GM12878 (cell line): ENCODE results near the gene ZNF445. TPM values are rescaled to one million over a fixed set of nuclear protein-coding genes. Genes with fewer than 3 reads are reported as not detected.

Experiments
- ATAC-seq: fragments of 200-7000 bp; cut with Tn5 transposase; 3 replicates; pipeline ENCODE4 v1.9.1; 2020; ENCODE audit warnings: mild to moderate bottlenecking, moderate library complexity
- BruUV-seq: library from RNA; stranded (reverse); fragments of 400-500 nt; replicated peaks from 2 replicates; lab custom pipeline; 2021; lab: Mats Ljungman, UMichigan
- CTCF ChIA-PET: fragments of 300-600 bp; sonication (Branson Sonifier 250); formaldehyde crosslinking; extraction: SDS; loops from one replicate; lab custom pipeline; 2021; ENCODE audit warnings: inconsistent platforms; lab: Yijun Ruan, JAX
- POLR2A ChIA-PET: fragments of 350-600 bp; formaldehyde crosslinking; extraction: SDS; loops from one replicate; lab custom pipeline; 2021; ENCODE audit warnings: inconsistent platforms; lab: Charles Lee
- RAD21 ChIA-PET: fragments of 300-600 bp; sonication (Branson Sonifier 250); formaldehyde crosslinking; loops from one replicate; lab custom pipeline; 2023; ENCODE audit warnings: antibody characterized with exemption; ENCODE audit not compliant: unreplicated experiment; lab: Charles Lee
- SMC1A ChIA-PET: fragments of 300-600 bp; sonication (Branson Sonifier 250); formaldehyde crosslinking; loops from one replicate; lab custom pipeline; 2023; ENCODE audit not compliant: unreplicated experiment, uncharacterized antibody; lab: Charles Lee
- DNase-seq: peaks from one replicate; pipeline ENCODE4 v3.0.0-alpha.2; 2011; ENCODE audit warnings: low read depth, low spot score
- FAIRE-seq: peaks from 3 replicates; lab custom pipeline; 2011; peaks lifted over from hg19 to GRCh38; lab: Jason Lieb, UNC
- H2AFZ ChIP-seq: 2 replicates; pipeline ENCODE4 v1.6.0; 2011; ENCODE audit warnings: low read depth, low read length, control low read depth; ENCODE audit not compliant: control insufficient read depth
- H3K27ac ChIP-seq: 2 replicates; pipeline ENCODE4 v1.5.1; 2011; ENCODE audit warnings: control low read depth; ENCODE audit not compliant: control insufficient read depth, insufficient read depth
- H3K27me3 ChIP-seq, 2 experiments: replicated peaks in 1 of 2; 2 replicates each; pipeline versions ENCODE4 v1.6.0 to v1.6.1; 2011; ENCODE audit warnings: low read length in 1 of 2; ENCODE audit not compliant: control insufficient read depth in 2 of 2, insufficient read depth in 2 of 2
- H3K36me3 ChIP-seq, 2 experiments: 2 replicates each; pipeline ENCODE4 v1.5.1; 2011; ENCODE audit warnings: low read length in 1 of 2; ENCODE audit not compliant: control insufficient read depth in 2 of 2, insufficient read depth in 2 of 2
- H3K4me1 ChIP-seq: 2 replicates; pipeline ENCODE4 v1.6.1; 2011; ENCODE audit warnings: mild to moderate bottlenecking, low read length, moderate library complexity, mixed read lengths; ENCODE audit not compliant: control insufficient read depth, insufficient read depth
- H3K4me2 ChIP-seq: 2 replicates; pipeline ENCODE4 v1.6.0; 2011; ENCODE audit warnings: control low read depth; ENCODE audit not compliant: control insufficient read depth, insufficient read depth
- H3K4me3 ChIP-seq: fragments of 200-600 bp; sonication (generic); 2 replicates; pipeline ENCODE4 v1.5.1; 2016
- H3K79me2 ChIP-seq: 2 replicates; pipeline ENCODE4 v1.6.0; 2011; ENCODE audit warnings: low read length; ENCODE audit not compliant: control insufficient read depth, insufficient read depth
- H3K9ac ChIP-seq: 2 replicates; pipeline ENCODE4 v1.8.0; 2011; ENCODE audit warnings: low read length, control low read depth, mixed read lengths; ENCODE audit not compliant: control insufficient read depth, insufficient read depth
- H3K9me3 ChIP-seq: replicated peaks from 3 replicates; pipeline ENCODE4 v1.5.1; 2011; ENCODE audit warnings: mild to moderate bottlenecking, low read length; ENCODE audit not compliant: control insufficient read depth, insufficient read depth
- H4K20me1 ChIP-seq: 2 replicates; pipeline ENCODE4 v1.6.0; 2011; ENCODE audit not compliant: control insufficient read depth, insufficient read depth
- BCLAF1 ChIP-seq: fragments of 450-650 bp; IDR thresholded peaks from 2 replicates; pipeline ENCODE4 v1.6.1; 2017; ENCODE audit warnings: antibody characterized with exemption, mild to moderate bottlenecking, moderate library complexity
- CHD4 ChIP-seq: fragments of 200-600 bp; sonication (generic); IDR thresholded peaks from 2 replicates; pipeline ENCODE4 v1.6.1; 2016; ENCODE audit warnings: mild to moderate bottlenecking
- E4F1 ChIP-seq: fragments of 450-650 bp; IDR thresholded peaks from 2 replicates; pipeline ENCODE4 v1.6.1; 2018; ENCODE audit warnings: borderline replicate concordance, mild to moderate bottlenecking; ENCODE audit not compliant: partially characterized antibody
- IRF4 ChIP-seq: IDR thresholded peaks from 2 replicates; pipeline ENCODE4 v1.6.1; 2011; ENCODE audit warnings: low read depth, low read length
- RAD21 ChIP-seq: IDR thresholded peaks from 2 replicates; pipeline ENCODE4 v1.6.1; 2011; ENCODE audit warnings: mild to moderate bottlenecking, low read depth, low read length, moderate library complexity; ENCODE audit not compliant: insufficient read depth
- WGBS: methylation state at CpG from one replicate; pipeline ENCODE4 v1.1.6; 2016; ENCODE audit warnings: low lambda C conversion rate; ENCODE audit not compliant: insufficient replicate concordance, insufficient coverage; ENCODE audit errors: missing lambda C conversion rate; 5-methylcytosine and 5-hydroxymethylcytosine counted together
- in situ Hi-C: fragments of 300-500 bp; cut with MboI; formaldehyde crosslinking; loops from 9 replicates; pipeline ENCODE4 v1.14.3; 2018; ENCODE audit warnings: mixed read lengths
- intact Hi-C: fragments of 100-400 bp; cut with micrococcal nuclease; formaldehyde crosslinking; loops from one replicate; pipeline ENCODE4 v1.14.2; 2022; ENCODE audit not compliant: unreplicated experiment
- polyA plus RNA-seq, 11 experiments: library from polyadenylated mRNA; depleted of rRNA in 4 of 11; unstranded in 6 of 11; stranded (reverse) in 5 of 11; fragments of >200 nt; fragmentation: Nextera tagmentation in 4 of 11; fragmentation: Illumina TruSeq in 1 of 11; extraction: Ambion mirVana in 4 of 11; extraction: Trizol in 1 of 11; gene quantifications; 1 replicate in 1 of 11; 2 replicates in 10 of 11; pipeline versions ENCODE4 v1.2.1 to v1.2.3, GENCODE V29; 2011 to 2016; ENCODE audit warnings: inconsistent platforms in 2 of 11, missing spikeins in 2 of 11, low read depth in 1 of 11
- total RNA-seq, 4 experiments: library from RNA; depleted of rRNA in 3 of 4; stranded (reverse); fragments of >200 nt in 3 of 4; fragmentation: Illumina TruSeq in 1 of 4; extraction: Trizol in 1 of 4; gene quantifications; 2 replicates each; pipeline versions ENCODE4 v1.2.1 to v1.2.3, GENCODE V29; 2013 to 2021

Gene ZNF445
- total and polyA plus RNA-seq, 10 of the 15 experiments (the other 5 are each of a cell fraction or from before 2014, with no cell fraction given): 0.80 to 14.4 (median 5.6) TPM

GRCh38 chr3:44506961-44507360, 29.5 kb upstream of the ZNF445 start:
- H3K27me3 ChIP-seq: no peaks in the 10 kb centered on the region
- peaks cover 22% of the 10 kb centered on the region for H3K79me2 ChIP-seq
- intact Hi-C loops: no loop called here
- no peaks in the 10 kb centered on the region for H4K20me1 ChIP-seq
- DNase-seq (no peak), ATAC-seq (no peak), FAIRE-seq (no peak)
- H3K27ac ChIP-seq: no peak overlapping the region
- CTCF ChIA-PET: no interaction called here
- BruUV-seq: no TSS peak
- WGBS: 97% methylated on average over 5 of the region's 5 CpGs
- H3K4me1 ChIP-seq: peaks cover 8% of the 10 kb centered on the region
- peaks cover 13% of the 10 kb centered on the region; the same call in 2 of the 3 replicates for H3K9me3 ChIP-seq
- SMC1A ChIA-PET: no interaction called here
- no peak overlapping the region for H3K4me3 ChIP-seq
- H3K36me3 ChIP-seq: peaks cover 3% of the 10 kb centered on the region in 2 experiments; a peak in 3 of 4 replicates
- RAD21 ChIA-PET: interaction anchor here (0.6 to 1.2 kb wide), 2 partner anchors 67 to 431 kb away, joined by 3 read pairs; no protein-coding TSS in a partner anchor
- H3K9ac ChIP-seq: no peak overlapping the region
- POLR2A ChIA-PET: no interaction called here
- TF ChIP-seq CHD4 (no peak), BCLAF1 (no peak), RAD21 (no peak), E4F1 (no peak), IRF4 (no peak)
- no peak overlapping the region for H3K4me2 ChIP-seq
- H2AFZ ChIP-seq: no peak overlapping the region
- in situ Hi-C loops: no loop called here
